Activated naive CD4-positive, alpha-beta T cell treated with anti-CD3 and anti-CD28 coated beads, Interleukin-2, amount 50 U/mL, for 72 hours (primary cell): Measurements from ENCODE around the gene EDARADD. TPM values are rescaled to one million over a fixed set of nuclear protein-coding genes. Genes with fewer than 3 reads are reported as not detected.

Source experiments
- total RNA-seq, 2 donors: library from RNA; stranded (reverse); gene quantifications; one replicate each; pipeline ENCODE4 v1.2.3, GENCODE V29; 2022

The EDARADD gene
- total RNA-seq, 2 donors from 2014 or later: 0.60 to 1.6 TPM

Other genes with a start within 250 kb of the EDARADD start
- gene ERO1B, start 112.3 kb upstream of the EDARADD start, total RNA-seq: 1 to 10 TPM; 2.8 to 5.0 TPM
- 100 to 1,000 TPM; 132 to 156 TPM for gene LGALS8, start 129.7 kb downstream of the EDARADD start, total RNA-seq
- gene HEATR1, start 210.2 kb downstream of the EDARADD start, total RNA-seq: 10 to 100 TPM; 49.4 to 74.0 TPM